K562 (cell line): Measurements from ENCODE around the gene MICAL2. TPM values are rescaled to one million over a fixed set of nuclear protein-coding genes. Genes with fewer than 3 reads are reported as not detected.

Experiments used
- E2F3 ChIP-seq: fragments of 250-450 bp; sonication (Bioruptor Pico); IDR thresholded peaks from 2 replicates; pipeline ENCODE4 v1.4.0; 2020; ENCODE audit warnings: mild to moderate bottlenecking
- FOXJ3 ChIP-seq: sonication (generic); formaldehyde crosslinking; IDR thresholded peaks from 2 replicates; pipeline ENCODE4 v1.4.0; 2020; ENCODE audit warnings: mild to moderate bottlenecking, missing genetic modification reagents
- GTF3C2 ChIP-seq: IDR thresholded peaks from 3 replicates; pipeline ENCODE4 v1.6.1; 2011; ENCODE audit warnings: borderline replicate concordance, mild to moderate bottlenecking, moderate library complexity; ENCODE audit not compliant: insufficient read length; ENCODE audit errors: extremely low read depth
- MCM2 ChIP-seq: fragments of 450-650 bp; IDR thresholded peaks from 2 replicates; pipeline ENCODE4 v1.6.1; 2017; ENCODE audit warnings: low read depth, mild to moderate bottlenecking
- NFXL1 ChIP-seq: fragments of 450-650 bp; formaldehyde crosslinking; IDR thresholded peaks from 2 replicates; pipeline ENCODE4 v1.4.0; 2021; ENCODE audit warnings: mild to moderate bottlenecking
- RFX1 ChIP-seq: fragments of 450-650 bp; IDR thresholded peaks from 2 replicates; pipeline ENCODE4 v1.6.1; 2016; ENCODE audit warnings: mild to moderate bottlenecking, moderate library complexity
- TFAM ChIP-seq: fragments of 250-450 bp; sonication (Bioruptor Pico); conservative IDR thresholded peaks from 2 replicates; pipeline ENCODE4 v1.5.0; 2021; ENCODE audit warnings: mild to moderate bottlenecking, moderate library complexity
- ZNF644 ChIP-seq: fragments of 200-800 bp; sonication (Bioruptor generic); IDR thresholded peaks from 2 replicates; pipeline ENCODE4 v1.6.1; 2016; ENCODE audit warnings: low read depth, missing genetic modification characterization, missing compliant biosample characterization
- polyA plus RNA-seq, 8 experiments: library from polyadenylated mRNA; depleted of rRNA in 4 of 8; stranded (reverse) in 5 of 8; unstranded in 3 of 8; fragments of >200 nt; fragmentation: Nextera tagmentation in 2 of 8; fragmentation: Illumina TruSeq in 1 of 8; extraction: Ambion mirVana in 2 of 8; extraction: Trizol in 1 of 8; gene quantifications; 2 replicates each; pipeline versions ENCODE4 v1.2.1 to v1.2.3, GENCODE V29; 2011 to 2014; ENCODE audit warnings: inconsistent platforms in 1 of 8, missing spikeins in 1 of 8
- total RNA-seq, 7 experiments: library from RNA; depleted of rRNA in 6 of 7; stranded (reverse); fragments of >200 nt in 6 of 7; fragmentation: Illumina TruSeq in 2 of 7; extraction: Trizol in 2 of 7; gene quantifications; 2 replicates each; pipeline versions ENCODE4 v1.2.1 to v1.2.3, GENCODE V29; 2011 to 2021; ENCODE audit warnings: low replicate concordance in 1 of 7

The MICAL2 gene
- total and polyA plus RNA-seq, 9 of the 15 experiments (the other 6 are each of a cell fraction or from before 2014, with no cell fraction given): 4.7 to 64.2 (median 33.6) TPM

DNA sequence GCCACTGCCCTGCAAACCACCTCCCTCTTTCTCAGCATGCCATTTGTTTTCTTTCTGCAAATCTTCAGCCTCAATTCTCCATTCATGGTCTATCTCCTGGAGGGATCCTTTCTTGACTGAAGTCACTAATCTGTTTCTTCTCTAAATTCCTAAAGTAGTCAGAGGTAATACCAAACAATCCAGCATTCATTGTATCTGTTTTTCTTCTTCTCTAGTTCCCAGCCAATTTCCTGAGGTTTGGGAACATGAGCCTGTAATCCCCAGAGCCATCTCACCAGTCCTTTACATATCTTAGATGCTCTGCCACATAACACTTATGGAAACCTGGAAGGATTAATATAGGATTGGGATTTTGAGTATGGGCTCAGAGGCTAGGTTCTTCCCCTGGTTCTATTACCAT lies 86.5 kb downstream of the MICAL2 start (continued):
- no peak for TF ChIP-seq GTF3C2
- TF ChIP-seq FOXJ3 (CRISPR knock-in tag): no peak
- no peak for TF ChIP-seq TFAM (CRISPR knock-in tag)
- no peak for TF ChIP-seq MCM2
- TF ChIP-seq RFX1: no peak
- TF ChIP-seq ZNF644 (tag): no peak
- no peak for TF ChIP-seq NFXL1 (CRISPR knock-in tag)
- TF ChIP-seq E2F3 (CRISPR knock-in tag): no peak
- TF ChIP-seq, all 486 proteins: peak for 0
